ENCODE data around the gene TXNRD3. TPM values are rescaled to one million over a fixed set of nuclear protein-coding genes. Genes with fewer than 3 reads are reported as not detected.

The TXNRD3 gene
- total RNA-seq, 1 experiment from 2014 or later = 8.1 TPM

DNA sequence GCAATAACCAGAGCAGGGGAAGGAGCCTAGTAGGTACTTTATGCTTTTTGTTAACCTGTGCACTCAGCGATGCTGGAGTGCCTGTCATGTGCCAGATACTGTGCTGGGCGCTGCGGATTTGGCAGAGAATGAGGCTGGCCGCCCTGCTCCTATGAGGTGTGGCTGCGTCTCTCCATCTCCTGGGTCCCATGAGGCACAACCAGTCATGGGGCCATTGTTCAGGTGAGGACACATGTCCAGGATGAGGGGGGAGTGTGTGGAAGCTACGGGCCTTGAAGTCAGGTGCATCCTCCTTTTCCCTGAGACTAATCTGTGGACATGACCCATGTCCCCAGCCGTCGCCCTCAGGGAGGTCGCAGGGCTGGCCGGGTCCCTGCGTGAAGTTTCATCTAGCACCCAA lies 963 bp upstream of the TXNRD3 start:
- Histone ChIP-seq H3K56ac (ENCODE audit: insufficient read length, low read depth, low read length) (no peak overlapping the region), H3K9ac (ENCODE audit: extremely low read depth, insufficient read length, low read length) (no peak overlapping the region), H3K14ac (ENCODE audit: insufficient read depth, low read length) (no peak overlapping the region), H3K79me1 (ENCODE audit: insufficient read depth, low read depth, low read length, poor library complexity, severe bottlenecking) (no peaks in the 10 kb centered on the region), H2BK12ac (ENCODE audit: insufficient read length, low read depth, low read length) (no peak overlapping the region), H3K23me2 (ENCODE audit: insufficient read length, low read depth, low read length, poor library complexity, severe bottlenecking) (no peaks in the 10 kb centered on the region), H3K4me1 (ENCODE audit: insufficient read depth, low read length) (no peaks in the 10 kb centered on the region), H4K5ac (ENCODE audit: insufficient read length, low read depth, low read length) (no peak overlapping the region), H2AK5ac (ENCODE audit: insufficient read length, low read length) (no peak overlapping the region), H3T11ph (ENCODE audit: low read length) (no peak overlapping the region), H2BK15ac (ENCODE audit: low read depth, low read length) (no peak overlapping the region), H3K27me3 (ENCODE audit: insufficient read depth, low read length) (no peaks in the 10 kb centered on the region), H4K20me1 (ENCODE audit: control insufficient read depth, insufficient read depth, insufficient read length) (no peaks in the 10 kb centered on the region), H3K79me2 (ENCODE audit: insufficient read depth, low read length) (no peaks in the 10 kb centered on the region), H2AFZ (ENCODE audit: low read length) (no peak overlapping the region), H3K9me3 (ENCODE audit: control insufficient read depth, low read depth, low read length) (no peaks in the 10 kb centered on the region), H2BK5ac (ENCODE audit: insufficient read length, low read length) (no peak overlapping the region), H2BK120ac (ENCODE audit: low read depth, low read length, poor library complexity, severe bottlenecking) (no peak overlapping the region), H3K4ac (ENCODE audit: low read depth, low read length) (no peak overlapping the region), H3K23ac (ENCODE audit: insufficient read length, low read depth, low read length) (no peak overlapping the region), H3K18ac (ENCODE audit: insufficient read length, low read depth, low read length) (no peak overlapping the region), H4K91ac (ENCODE audit: insufficient read length, low read depth, low read length) (no peak overlapping the region), H3K4me2 (ENCODE audit: insufficient read depth, insufficient read length, low read length) (no peak overlapping the region), H2BK20ac (ENCODE audit: low read depth, low read length, poor library complexity, severe bottlenecking) (no peak overlapping the region), H4K8ac (replicated peaks; ENCODE audit: insufficient read length, low read depth, low read length) (no peak overlapping the region), H3K27ac (ENCODE audit: insufficient read length, low read depth, low read length) (no peak overlapping the region)
- Mint-ChIP-seq H3K27me3 (ENCODE audit: low read depth) (peaks cover 57% of the 10 kb centered on the region), H3K36me3 (ENCODE audit: insufficient read depth in 1 of 3, low read depth in 3 of 3) (peaks cover 0 to 2% (median 1%) of the 10 kb centered on the region in 3 experiments; a peak in 2 of 7 replicates), H3K4me1 (peaks cover 5 to 7% of the 10 kb centered on the region in 2 experiments), H3K9me3 (peaks cover 10 to 11% of the 10 kb centered on the region in 2 experiments; a peak in 4 of 5 replicates), H3K4me3 (peak overlapping the region; percentile 68 to 83; a peak in 3 of 5 replicates), H3K27ac (no peak overlapping the region)
- TF ChIP-seq CTCF (conservative IDR thresholded peaks at IDR 0.05) = no peak
- no CpG with 5 or more reads among the region's 11 CpGs for WGBS (ENCODE audit: extremely low coverage, insufficient read length, low lambda C conversion rate)
- DNase-seq = no peak

All from H9 (cell line).